HG02981 (cell line): ENCODE measurements around the gene SPRR2B.
"Not testable (repeated sequence)": the region's sequence is repeated elsewhere in the genome, so short reads cannot be mapped to it uniquely, and the experiment has no call there.

ENCODE experiments used
- ATAC-seq: cut with Tn5 transposase; IDR thresholded peaks from one replicate; pipeline ENCODE4 v1.9.1; 2021; ENCODE audit warnings: mild to moderate bottlenecking, moderate library complexity; ENCODE audit not compliant: unreplicated experiment

SPRR2B gene

DNA sequence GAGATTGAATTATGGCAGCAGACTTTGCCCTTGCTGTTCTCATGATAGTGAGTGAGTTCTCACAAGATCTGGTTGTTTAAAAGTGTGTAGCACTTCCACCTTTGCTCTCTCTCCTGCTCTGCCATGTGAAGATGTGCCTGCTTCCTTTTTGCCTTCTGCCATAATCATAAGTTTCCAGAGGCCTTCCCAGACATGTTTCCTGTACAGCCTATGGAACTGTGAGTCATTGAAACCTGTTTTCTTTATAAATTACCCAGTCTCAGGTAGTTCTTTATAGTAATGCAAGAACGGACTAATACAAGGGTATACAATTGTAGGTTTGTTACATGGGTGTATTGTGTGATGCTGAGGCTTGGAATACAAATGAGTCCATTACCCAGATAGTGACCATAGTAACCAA lies 36.2 kb downstream of the SPRR2B start:
- ATAC-seq = no peak

GRCh38 chr1:153032677-153033308 lies 38.6 kb downstream of the SPRR2B start:
- ATAC-seq = no peak

DNA sequence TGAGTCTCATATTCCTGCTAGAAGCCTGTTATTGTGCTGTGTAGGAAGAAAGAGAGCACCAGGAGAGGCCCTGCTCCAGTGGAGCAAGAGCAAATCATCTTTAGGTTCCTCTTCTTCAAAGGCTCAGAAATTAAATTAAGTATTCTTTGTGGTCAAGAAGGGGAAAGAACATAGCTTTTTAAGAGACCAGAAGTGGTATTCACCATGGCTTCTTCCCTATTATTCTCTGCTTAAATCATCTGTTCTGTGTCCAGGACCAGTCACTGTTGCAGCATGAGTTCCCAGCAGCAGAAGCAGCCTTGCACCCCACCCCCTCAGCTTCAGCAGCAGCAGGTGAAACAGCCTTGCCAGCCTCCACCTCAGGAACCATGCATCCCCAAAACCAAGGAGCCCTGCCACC lies 39.3 kb downstream of the SPRR2B start:
- no peak for ATAC-seq

GRCh38 chr1:153030895-153031294 lies 40.5 kb downstream of the SPRR2B start, which contains the start of gene SPRR1B:
TSS of gene SPRR1B (plus strand) at chr1:153031203. CDS start at chr1:153032346, 1,143 bp downstream.
- ATAC-seq = no peak

- no peak for ATAC-seq
Measured at GRCh38 chr1:153028766-153029165, 42.6 kb downstream of the SPRR2B start.

DNA sequence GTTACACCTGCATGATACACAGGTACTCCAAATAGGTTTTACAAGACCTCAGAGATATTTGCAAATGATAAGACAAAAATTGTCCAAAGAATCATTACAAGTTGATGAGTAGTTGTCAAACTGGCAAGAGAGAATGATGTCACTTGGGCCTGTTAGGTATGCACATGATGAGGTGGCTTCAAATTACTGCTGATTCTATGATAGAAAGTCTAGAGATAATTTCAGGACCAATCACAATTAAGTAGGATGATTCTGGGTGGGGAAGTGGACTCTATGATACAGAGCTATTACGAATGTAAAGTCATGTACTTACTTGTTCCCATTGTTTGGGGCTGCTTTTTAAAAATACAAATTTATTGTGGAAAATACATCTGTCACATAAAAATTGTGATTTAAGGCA lies 45.6 kb downstream of the SPRR2B start:
- ATAC-seq = no peak

DNA sequence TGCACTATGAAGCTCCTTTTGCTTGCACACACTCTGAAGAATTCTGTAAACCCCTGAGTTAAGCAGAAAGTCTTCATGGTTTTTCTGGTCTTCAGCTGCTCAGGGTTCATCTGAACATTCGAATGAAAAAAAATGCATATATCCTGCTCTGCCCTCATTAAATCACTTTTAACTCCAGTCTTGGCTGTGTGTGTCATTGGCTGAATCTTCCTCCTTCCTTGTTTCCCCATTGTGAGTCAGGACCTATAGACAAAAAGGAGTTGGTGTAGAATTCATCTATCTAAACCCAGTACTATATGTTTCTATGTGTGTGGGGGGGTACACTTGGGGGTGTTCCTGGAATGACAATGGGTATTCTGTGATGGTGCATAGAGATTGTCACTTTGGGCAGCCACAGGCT lies 47.0 kb downstream of the SPRR2B start:
- no peak for ATAC-seq

GRCh38 chr1:153023109-153023508 lies 48.3 kb downstream of the SPRR2B start:
- ATAC-seq = no peak

- not testable (repeated sequence) for ATAC-seq
Measured at GRCh38 chr1:153022340-153022739, 49.1 kb downstream of the SPRR2B start.

- not testable (repeated sequence) for ATAC-seq
Measured at GRCh38 chr1:153021829-153022228, 49.6 kb downstream of the SPRR2B start.
